ENCODE measurements around the gene AICDA.

GRCh38 chr12:8584004-8584403 lies 28.7 kb downstream of the AICDA start:
- TF ChIP-seq POLR2A (IDR thresholded peaks at IDR 0.05; ENCODE audit: low read depth, low read length) = no peak
- TF ChIP-seq POLR2AphosphoS5 (IDR thresholded peaks at IDR 0.05; ENCODE audit: low read depth, low read length) = no peak
- TF ChIP-seq TAF1 (IDR thresholded peaks at IDR 0.05; ENCODE audit: low read depth, low read length) = no peak
- no peak for TF ChIP-seq SPI1 (IDR thresholded peaks at IDR 0.05; ENCODE audit: low read depth, low read length)
- TF ChIP-seq POU2F2 (IDR thresholded peaks at IDR 0.05; ENCODE audit: low read depth, low read length) = no peak
- no peak for TF ChIP-seq PAX5 (IDR thresholded peaks at IDR 0.05; ENCODE audit: insufficient read depth, low read length, severe bottlenecking)
